ENCODE data around the gene POLR2F.

DNA sequence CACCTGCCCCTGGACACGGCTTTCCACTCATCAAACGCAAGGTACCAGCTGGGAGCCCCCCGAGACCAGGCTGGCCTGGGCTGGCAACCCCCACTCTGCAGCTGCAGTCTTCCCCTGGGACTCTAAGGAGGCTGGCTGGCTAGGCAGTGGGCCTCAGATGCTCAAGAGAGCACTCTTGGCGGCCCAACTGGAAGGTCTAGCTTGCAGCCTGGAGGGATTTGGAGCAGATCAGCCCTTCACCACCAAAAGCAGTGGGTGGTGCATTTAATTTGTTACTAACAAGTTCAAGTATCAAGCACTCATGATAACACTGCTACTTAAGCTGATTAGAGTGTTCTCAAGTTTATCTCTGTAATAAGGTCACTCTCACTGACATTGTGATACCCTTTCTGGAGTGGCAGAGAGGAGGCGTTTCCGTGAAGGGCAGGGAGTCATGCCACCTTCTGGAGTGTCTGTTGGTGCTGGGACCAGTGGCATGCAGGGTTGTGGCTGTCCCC, 21.6 kb upstream of the POLR2F start:
- no peak for TF ChIP-seq POLR2A (IDR thresholded peaks at IDR 0.05)
- TF ChIP-seq, protein P1, sequence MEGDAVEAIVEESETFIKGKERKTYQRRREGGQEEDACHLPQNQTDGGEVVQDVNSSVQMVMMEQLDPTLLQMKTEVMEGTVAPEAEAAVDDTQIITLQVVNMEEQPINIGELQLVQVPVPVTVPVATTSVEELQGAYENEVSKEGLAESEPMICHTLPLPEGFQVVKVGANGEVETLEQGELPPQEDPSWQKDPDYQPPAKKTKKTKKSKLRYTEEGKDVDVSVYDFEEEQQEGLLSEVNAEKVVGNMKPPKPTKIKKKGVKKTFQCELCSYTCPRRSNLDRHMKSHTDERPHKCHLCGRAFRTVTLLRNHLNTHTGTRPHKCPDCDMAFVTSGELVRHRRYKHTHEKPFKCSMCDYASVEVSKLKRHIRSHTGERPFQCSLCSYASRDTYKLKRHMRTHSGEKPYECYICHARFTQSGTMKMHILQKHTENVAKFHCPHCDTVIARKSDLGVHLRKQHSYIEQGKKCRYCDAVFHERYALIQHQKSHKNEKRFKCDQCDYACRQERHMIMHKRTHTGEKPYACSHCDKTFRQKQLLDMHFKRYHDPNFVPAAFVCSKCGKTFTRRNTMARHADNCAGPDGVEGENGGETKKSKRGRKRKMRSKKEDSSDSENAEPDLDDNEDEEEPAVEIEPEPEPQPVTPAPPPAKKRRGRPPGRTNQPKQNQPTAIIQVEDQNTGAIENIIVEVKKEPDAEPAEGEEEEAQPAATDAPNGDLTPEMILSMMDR (IDR thresholded peaks at IDR 0.05) = no peak

All from esophagus squamous epithelium (tissue), 4 donors.